NCI-H1417 treated with DMSO at 0.1 percent for 48 hours (cell line): Measurements from ENCODE around the gene ZC3H11A.

Experiments used
- DNase-seq: peaks from one replicate; lab custom pipeline; 2025; lab: John Stamatoyannopoulos, UW

ZC3H11A gene

GRCh38 chr1:203842559-203842876 is 47.1 kb downstream of the ZC3H11A start:
- DNase-seq = no peak

- DNase-seq = no peak
These were observed 48.0 kb downstream of the ZC3H11A start for GRCh38 chr1:203843435-203843834.
